HG03039 (cell line): ENCODE measurements around the gene KHDC1L.
"Not testable (repeated sequence)": the region's sequence is repeated elsewhere in the genome, so short reads cannot be mapped to it uniquely, and the experiment has no call there.

Experiments used
- ATAC-seq: cut with Tn5 transposase; IDR thresholded peaks from one replicate; pipeline ENCODE4 v1.9.1; 2021; ENCODE audit warnings: mild to moderate bottlenecking, moderate library complexity; ENCODE audit not compliant: unreplicated experiment

The KHDC1L gene

GRCh38 chr6:73207221-73207837 is 18.0 kb downstream of the KHDC1L start:
- ATAC-seq, result no peak

- no peak for ATAC-seq
Observed at GRCh38 chr6:73204252-73204651, 21.0 kb downstream of the KHDC1L start.

- ATAC-seq, result no peak
Observed at GRCh38 chr6:73203098-73203497, 22.2 kb downstream of the KHDC1L start.

GRCh38 chr6:73200735-73201134 is 24.6 kb downstream of the KHDC1L start:
- no peak for ATAC-seq

GRCh38 chr6:73200247-73200646 is 25.0 kb downstream of the KHDC1L start:
- ATAC-seq, result no peak

- ATAC-seq, result no peak
Observed at GRCh38 chr6:73194744-73195143, 30.6 kb downstream of the KHDC1L start.

- ATAC-seq, result not testable (repeated sequence)
Observed at GRCh38 chr6:73193302-73193701, 32.0 kb downstream of the KHDC1L start.

- ATAC-seq, result peak; percentile 37
Observed at GRCh38 chr6:73182021-73182607, 43.2 kb downstream of the KHDC1L start.

GRCh38 chr6:73180763-73181619 is 44.3 kb downstream of the KHDC1L start:
- peak; percentile 88 for ATAC-seq

GRCh38 chr6:73180076-73180738 is 45.1 kb downstream of the KHDC1L start:
- ATAC-seq, result no peak

- ATAC-seq, result peak; percentile 38
Observed at GRCh38 chr6:73177221-73177944, 47.9 kb downstream of the KHDC1L start.

- no peak for ATAC-seq
Observed at GRCh38 chr6:73176057-73176456, 49.2 kb downstream of the KHDC1L start.

GRCh38 chr6:73174646-73175045 is 50.6 kb downstream of the KHDC1L start:
- ATAC-seq, result no peak
